ENCODE data around the gene C16orf96.

- TF ChIP-seq EZH2 (IDR thresholded peaks at IDR 0.05; ENCODE audit: borderline replicate concordance, low read length) (no peak), CTCF (IDR thresholded peaks at IDR 0.05; ENCODE audit: low read length) (peak; percentile 94)
Observed at GRCh38 chr16:4506450-4506849, 49.7 kb upstream of the C16orf96 start.

Measured in OCI-LY1 (cell line).